GM10266 (cell line): ENCODE measurements around the gene TMEM151A.

ENCODE experiments used
- DNase-seq: peaks from one replicate; pipeline ENCODE4 v3.0.0; 2012; ENCODE audit errors: extremely low spot score
- CTCF ChIP-seq: IDR thresholded peaks from 2 replicates; pipeline ENCODE4 v1.5.1; 2012; ENCODE audit warnings: mild to moderate bottlenecking, low read depth; ENCODE audit not compliant: control insufficient read depth, insufficient read depth; ENCODE audit errors: missing control alignments

The TMEM151A gene

GRCh38 chr11:66286699-66287098 lies 5.0 kb upstream of the TMEM151A start:
- DNase-seq = no peak
- no peak for TF ChIP-seq CTCF

DNA sequence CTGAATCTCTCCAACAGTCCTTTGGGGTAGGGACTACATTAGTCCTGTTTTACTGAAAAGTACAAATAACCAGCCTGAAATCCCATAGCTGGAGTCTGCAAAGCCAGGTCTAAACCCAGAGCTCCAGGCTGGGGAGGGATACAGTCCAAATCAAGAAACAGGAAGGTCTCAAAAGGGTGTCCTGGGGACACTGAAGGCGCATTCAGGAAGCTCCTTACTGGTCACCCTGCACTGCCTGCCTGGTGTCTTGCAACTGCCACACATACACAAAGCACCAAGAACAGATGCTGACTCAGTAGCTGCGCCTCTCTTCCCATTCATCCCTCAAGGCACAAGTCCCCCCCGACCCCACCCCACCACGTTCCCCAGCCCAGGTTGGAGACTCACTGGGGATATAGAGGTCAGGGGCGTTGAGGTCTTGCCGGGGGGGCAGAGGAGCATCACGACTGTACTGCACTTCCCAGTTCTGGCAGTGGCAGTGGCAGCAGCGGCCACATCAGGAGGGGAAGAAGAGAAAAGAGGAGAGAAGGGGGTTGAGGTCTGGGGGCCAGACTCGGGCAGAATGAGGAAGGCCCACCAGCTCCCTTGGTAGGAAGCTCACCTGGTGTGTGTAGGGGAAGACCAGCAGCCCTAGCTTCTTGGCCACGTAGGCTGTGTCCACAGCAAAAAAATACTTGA lies 4.3 kb upstream of the TMEM151A start:
- no peak for DNase-seq
- TF ChIP-seq CTCF = no peak

DNA sequence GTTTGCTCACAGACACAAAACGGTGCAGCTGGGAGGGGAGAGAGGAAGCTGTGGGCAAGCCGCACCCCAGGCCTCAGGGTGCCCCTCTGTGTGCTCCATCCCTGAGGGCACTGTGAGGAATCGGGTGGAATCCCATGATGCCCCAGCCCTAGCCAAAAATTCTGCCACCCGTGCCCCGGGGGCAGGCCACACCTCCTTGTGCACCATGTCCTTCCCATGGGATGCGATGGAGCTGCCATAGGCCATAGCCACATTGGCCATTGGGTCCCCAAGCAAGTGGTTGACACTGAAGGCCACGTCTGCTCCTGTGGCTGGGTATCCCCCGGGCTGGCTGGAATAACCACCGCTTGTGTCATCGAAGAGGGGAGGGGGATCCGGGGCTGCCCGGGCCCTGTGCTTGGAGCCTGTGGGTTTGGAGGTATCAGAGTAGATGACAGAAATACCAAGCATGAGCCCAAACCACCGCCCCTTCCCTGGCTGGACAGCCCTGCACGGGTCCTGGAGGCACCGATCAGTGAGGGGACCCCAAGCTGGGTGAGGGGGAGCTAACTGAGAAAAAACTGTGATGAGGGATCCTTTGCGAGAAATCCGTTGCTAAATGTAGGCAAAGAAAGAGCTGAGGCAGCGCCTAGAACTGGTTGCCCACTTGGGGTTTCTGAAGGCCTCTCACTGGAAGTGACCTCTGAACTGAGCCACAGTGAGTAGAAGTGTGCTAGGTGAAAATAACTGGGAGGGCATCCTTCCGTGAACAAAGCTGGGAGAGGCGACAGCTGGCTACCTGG lies 3.6 kb upstream of the TMEM151A start:
- DNase-seq = no peak
- TF ChIP-seq CTCF = no peak

DNA sequence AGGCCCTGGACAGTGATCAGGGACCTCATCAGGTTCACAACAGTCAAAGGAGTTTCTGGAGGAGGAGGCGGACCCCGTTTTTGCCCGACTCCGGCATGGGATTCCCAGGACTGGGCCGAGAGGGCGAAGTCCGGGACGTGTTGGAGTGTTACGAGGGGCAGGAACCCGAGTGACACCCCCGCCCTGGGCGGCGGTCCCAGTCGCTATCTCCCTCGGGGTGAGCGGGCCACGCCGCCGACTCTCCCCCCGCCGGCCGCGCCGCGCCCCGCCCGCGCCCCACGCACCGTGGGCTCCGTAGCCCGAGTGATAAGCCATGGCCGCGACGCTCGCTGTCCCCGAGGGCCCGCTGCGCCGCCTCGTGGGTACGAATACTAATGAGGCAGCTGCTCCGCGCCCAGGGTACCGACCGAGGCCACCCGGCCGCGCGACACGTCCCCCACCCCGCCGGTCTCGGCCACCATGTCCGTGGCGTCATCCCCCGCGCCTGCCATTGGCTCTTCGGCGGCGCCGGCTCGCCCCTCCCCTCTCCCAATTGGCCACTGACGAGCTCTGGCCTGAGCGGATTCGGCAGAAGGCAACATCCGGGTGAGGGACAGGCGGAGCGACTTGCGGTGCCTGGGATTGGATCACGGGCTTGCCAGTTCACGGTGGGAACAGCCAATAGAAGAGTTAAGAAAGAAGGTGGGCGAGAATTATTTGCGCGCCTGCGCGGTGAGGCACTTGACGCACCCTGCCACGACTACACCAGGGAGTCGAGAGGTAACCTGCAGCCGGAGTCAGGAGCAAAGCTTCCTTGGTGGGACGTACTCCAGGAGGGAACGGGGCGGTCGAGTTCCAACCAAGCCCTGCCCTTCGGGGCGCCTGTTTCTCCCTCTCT lies 2.8 kb upstream of the TMEM151A start, which contains the start of gene YIF1A:
YIF1A (minus strand) TSS at position 473 of the 877 bp plus-strand sequence; CDS start at position 315, 158 bp downstream.
- DNase-seq = peak; percentile 100
- peak; percentile 16 for TF ChIP-seq CTCF

- peak; percentile 97 for DNase-seq
- no peak for TF ChIP-seq CTCF
Measured at GRCh38 chr11:66289548-66290329, 2.0 kb upstream of the TMEM151A start.

DNA sequence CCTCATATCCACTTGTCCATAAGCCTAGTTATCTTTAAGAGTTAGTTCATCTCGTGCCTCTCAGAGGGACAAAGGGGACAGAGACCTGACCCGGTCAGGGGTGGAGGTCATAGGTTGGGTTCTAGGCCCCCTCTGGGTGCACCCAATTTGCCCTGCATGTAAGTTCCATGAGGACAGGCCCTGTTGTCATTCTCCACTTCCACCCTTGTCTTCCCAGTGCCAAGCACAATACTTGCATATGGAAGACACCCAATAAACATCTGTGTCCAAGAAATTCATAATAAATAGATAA lies 1.4 kb upstream of the TMEM151A start:
- no peak for DNase-seq
- no peak for TF ChIP-seq CTCF
